PC-9 (cell line): Measurements from ENCODE around the gene IKBKE. TPM values are rescaled to one million over a fixed set of nuclear protein-coding genes. Genes with fewer than 3 reads are reported as not detected.

Experiments
- BruUV-seq: library from RNA; stranded (reverse); fragments of 400-500 nt; replicated peaks from 2 replicates; lab custom pipeline; 2021; lab: Mats Ljungman, UMichigan
- CTCF ChIA-PET: fragments of 300-600 bp; sonication (Branson Sonifier 250); formaldehyde crosslinking; loops from one replicate; lab custom pipeline; 2022; ENCODE audit warnings: antibody characterized with exemption; lab: Charles Lee
- POLR2A ChIA-PET: fragments of 300-600 bp; sonication (Branson Sonifier 250); formaldehyde crosslinking; loops from one replicate; lab custom pipeline; 2022; ENCODE audit warnings: antibody characterized with exemption; ENCODE audit not compliant: unreplicated experiment; lab: Charles Lee
- DNase-seq, 2 experiments: peaks; one replicate each; pipeline versions ENCODE4 v3.0.0 to v3.0.0-alpha.2; 2015 to 2022; ENCODE audit warnings: mixed read lengths in 1 of 2
- H2AFZ ChIP-seq: fragments of 200-600 bp; sonication (generic); 2 replicates; pipeline ENCODE4 v1.8.1; 2017; ENCODE audit warnings: antibody characterized with exemption
- H3F3A ChIP-seq: fragments of 200-600 bp; sonication (generic); 2 replicates; pipeline ENCODE4 v1.8.1; 2017; ENCODE audit warnings: antibody characterized with exemption, mild to moderate bottlenecking, low read depth; ENCODE audit not compliant: insufficient read depth
- H3K27ac ChIP-seq: fragments of 200-600 bp; sonication (generic); 2 replicates; pipeline ENCODE4 v1.6.1; 2016; ENCODE audit warnings: mixed run types
- H3K27me3 ChIP-seq: fragments of 200-600 bp; sonication (generic); 2 replicates; pipeline ENCODE4 v1.6.1; 2016; ENCODE audit warnings: low read depth, mixed run types; ENCODE audit not compliant: insufficient read depth
- H3K36me3 ChIP-seq: fragments of 200-600 bp; sonication (generic); 2 replicates; pipeline ENCODE4 v1.6.1; 2016; ENCODE audit warnings: low read depth, mixed run types
- H3K4me1 ChIP-seq: fragments of 200-600 bp; sonication (generic); replicated peaks from 2 replicates; pipeline ENCODE4 v1.6.1; 2016; ENCODE audit warnings: mixed run types; ENCODE audit not compliant: insufficient read depth
- H3K4me2 ChIP-seq: fragments of 200-600 bp; sonication (generic); 2 replicates; pipeline ENCODE4 v1.6.1; 2017; ENCODE audit warnings: mixed run types
- H3K4me3 ChIP-seq: fragments of 200-600 bp; sonication (generic); 2 replicates; pipeline ENCODE4 v1.6.1; 2016; ENCODE audit warnings: mixed run types
- H3K79me2 ChIP-seq: fragments of 200-600 bp; sonication (generic); 2 replicates; pipeline ENCODE4 v1.6.1; 2017; ENCODE audit warnings: low read depth, mixed run types
- H3K9me2 ChIP-seq: fragments of 200-600 bp; sonication (generic); 2 replicates; pipeline ENCODE4 v1.8.1; 2017; ENCODE audit warnings: mild to moderate bottlenecking; ENCODE audit not compliant: insufficient read depth
- H3K9me3 ChIP-seq: fragments of 200-600 bp; sonication (generic); 2 replicates; pipeline ENCODE4 v1.8.1; 2016; ENCODE audit warnings: low read depth; ENCODE audit not compliant: insufficient read depth
- H4K20me1 ChIP-seq: fragments of 200-600 bp; sonication (generic); 2 replicates; pipeline ENCODE4 v1.8.1; 2017; ENCODE audit not compliant: insufficient read depth
- CTCF ChIP-seq: fragments of 200-600 bp; sonication (generic); conservative IDR thresholded peaks from 2 replicates; pipeline ENCODE4 v1.6.1; 2017; ENCODE audit warnings: mixed run types, antibody characterized with exemption, mild to moderate bottlenecking, moderate library complexity
- EZH2 ChIP-seq: fragments of 200-600 bp; sonication (generic); IDR thresholded peaks from 2 replicates; pipeline ENCODE4 v1.8.0; 2017; ENCODE audit warnings: antibody characterized with exemption, low read depth
- intact Hi-C: fragments of 100-400 bp; cut with micrococcal nuclease; formaldehyde crosslinking; loops from one replicate; pipeline ENCODE4 v1.10.0; 2022; ENCODE audit not compliant: unreplicated experiment
- total RNA-seq: library from RNA; stranded (reverse); gene quantifications from 2 replicates; pipeline ENCODE4 v1.2.3, GENCODE V29; 2021

IKBKE gene
- total RNA-seq, 1 experiment from 2014 or later: 12.5 TPM

DNA sequence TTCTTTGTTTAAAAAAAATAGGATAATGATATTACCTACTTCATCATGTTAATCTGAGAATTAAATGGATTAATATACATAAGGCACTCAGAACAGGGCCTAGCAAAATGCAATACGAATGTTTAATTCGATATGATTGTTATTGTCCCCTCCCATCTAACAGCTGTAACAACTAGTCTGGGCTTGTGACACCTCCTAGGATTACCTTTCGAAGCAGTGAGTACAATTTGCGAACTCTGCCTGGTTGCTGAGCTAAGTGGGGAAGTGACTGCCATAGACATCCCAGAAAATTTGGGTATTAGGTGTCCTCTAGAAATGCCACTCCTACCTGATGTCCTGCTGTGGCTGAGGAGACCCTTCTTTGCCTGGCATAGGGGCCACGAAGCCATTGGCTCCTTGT is 40.1 kb downstream of the IKBKE start:
- Histone ChIP-seq H3F3A (peaks cover 38% of the 10 kb centered on the region), H3K9me2 (no peaks in the 10 kb centered on the region), H3K4me1 (peaks cover 66% of the 10 kb centered on the region), H3K79me2 (peaks cover 8% of the 10 kb centered on the region), H3K4me3 (no peak overlapping the region), H3K27me3 (no peaks in the 10 kb centered on the region), H3K4me2 (no peak overlapping the region), H3K36me3 (no peaks in the 10 kb centered on the region), H3K27ac (no peak overlapping the region), H2AFZ (no peak overlapping the region), H4K20me1 (no peaks in the 10 kb centered on the region), H3K9me3 (no peaks in the 10 kb centered on the region)
- BruUV-seq: no TSS peak
- POLR2A ChIA-PET: no interaction called here
- CTCF ChIA-PET: no interaction called here
- intact Hi-C loops: no loop called here
- DNase-seq: no peak
- TF ChIP-seq CTCF (no peak), EZH2 (no peak)

DNA sequence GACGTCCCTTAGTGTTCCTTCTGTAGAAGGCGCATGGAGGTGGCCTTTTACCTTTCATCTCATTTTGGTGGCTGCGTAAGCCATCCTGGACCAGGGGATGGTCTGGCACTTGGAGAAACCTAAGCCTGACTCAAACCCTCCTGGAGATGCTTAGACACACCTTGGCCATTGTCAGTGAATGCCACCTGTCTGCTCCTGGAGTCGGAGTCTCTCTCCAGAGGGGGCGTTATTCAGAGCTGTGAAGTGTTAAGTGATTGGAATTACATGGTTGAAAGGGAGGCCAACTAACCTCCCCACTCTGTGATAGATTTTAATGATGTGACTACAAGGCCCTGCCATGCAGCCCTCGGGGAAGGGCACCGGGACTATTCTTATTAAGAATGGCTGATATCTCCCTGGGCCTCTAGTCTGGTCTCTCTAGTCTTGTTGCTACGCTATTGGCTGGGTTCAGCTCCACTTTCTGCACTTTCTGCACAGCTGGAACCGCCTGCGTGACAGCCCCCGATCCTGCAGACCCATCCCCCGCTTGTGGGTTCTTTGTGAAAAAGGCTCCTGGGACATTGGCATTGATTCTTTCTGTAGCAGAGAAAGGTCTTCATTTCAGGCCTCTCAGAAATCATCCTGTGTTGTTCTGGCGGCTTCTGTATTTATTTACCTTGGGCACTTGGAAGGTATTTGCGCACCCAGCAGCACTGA is 41.2 kb downstream of the IKBKE start:
- peak overlapping the region; percentile 87 for H3K27ac ChIP-seq
- no peak for TF ChIP-seq CTCF
- TF ChIP-seq EZH2: no peak
- H4K20me1 ChIP-seq: no peaks in the 10 kb centered on the region
- DNase-seq: no peak
- peak overlapping the region; percentile 79; the same call in 1 of the 2 replicates for H3K4me2 ChIP-seq
- BruUV-seq: no TSS peak
- no peak overlapping the region for H3K4me3 ChIP-seq
- ChIA-PET POLR2A (no interaction called here), CTCF (no interaction called here)
- peaks cover 8% of the 10 kb centered on the region for H3K79me2 ChIP-seq
- intact Hi-C loops: loop anchor here (2.0 kb wide), 1 partner anchor 33 kb away; no protein-coding TSS in a partner anchor
- no peak overlapping the region for H2AFZ ChIP-seq
- H3K4me1 ChIP-seq: peaks cover 71% of the 10 kb centered on the region
- no peaks in the 10 kb centered on the region for H3K9me3 ChIP-seq
- H3F3A ChIP-seq: peaks cover 39% of the 10 kb centered on the region
- H3K36me3 ChIP-seq: no peaks in the 10 kb centered on the region
- no peaks in the 10 kb centered on the region for H3K9me2 ChIP-seq
- no peaks in the 10 kb centered on the region for H3K27me3 ChIP-seq

DNA sequence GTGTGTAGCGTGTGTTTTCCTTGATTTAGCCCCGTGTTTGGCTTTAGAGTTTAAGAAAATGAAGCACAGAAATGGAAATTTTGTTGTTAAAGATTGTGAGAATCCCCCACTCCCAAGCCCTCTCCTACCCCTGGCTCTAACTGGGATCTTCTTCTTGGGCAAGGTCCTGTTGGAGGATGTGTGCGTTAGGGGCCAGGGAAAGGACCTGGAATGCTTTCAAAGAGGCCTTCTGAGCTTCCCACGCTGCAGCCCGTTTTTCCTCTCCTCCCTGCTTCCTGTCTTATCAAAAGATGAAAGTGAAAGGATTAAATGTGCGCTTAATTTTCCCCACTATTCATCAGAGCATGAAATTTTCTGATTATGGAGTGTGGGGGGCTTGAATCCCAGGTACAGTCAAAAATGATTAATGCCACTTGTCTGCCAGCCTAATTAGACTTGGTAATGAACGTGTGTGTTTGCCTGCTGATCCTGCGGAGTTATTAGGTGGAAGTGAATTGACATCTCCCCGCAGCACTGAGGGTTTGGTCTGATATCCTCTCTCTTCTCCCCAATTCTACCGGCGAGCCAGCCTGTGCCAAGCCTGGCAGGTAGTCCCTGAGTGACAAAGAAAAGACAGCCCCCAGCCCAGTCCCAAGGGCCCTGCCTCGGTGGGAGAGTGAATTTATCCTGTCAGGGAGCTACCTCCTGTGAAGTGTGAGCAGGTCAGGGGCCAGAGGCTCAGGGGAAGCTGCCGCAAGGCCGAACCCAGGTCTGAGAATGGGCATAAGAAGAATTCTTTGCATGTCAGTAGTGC is 42.0 kb downstream of the IKBKE start:
- Histone ChIP-seq H4K20me1 (no peaks in the 10 kb centered on the region), H3K36me3 (no peaks in the 10 kb centered on the region), H3K4me2 (peak overlapping the region; percentile 79), H3K27ac (peak overlapping the region; percentile 87), H3K9me3 (no peaks in the 10 kb centered on the region), H3K79me2 (peaks cover 8% of the 10 kb centered on the region), H3K9me2 (no peaks in the 10 kb centered on the region), H3F3A (peaks cover 39% of the 10 kb centered on the region), H3K4me1 (peaks cover 71% of the 10 kb centered on the region), H3K27me3 (no peaks in the 10 kb centered on the region), H3K4me3 (no peak overlapping the region), H2AFZ (no peak overlapping the region)
- ChIA-PET POLR2A (interaction anchor here (0.6 kb wide), 1 partner anchor 14 kb away, joined by 3 read pairs; no protein-coding TSS in a partner anchor), CTCF (no interaction called here)
- 0 out of 2 replicates have a peak, but pooled peaks have one; percentile 11 for TF ChIP-seq CTCF
- TF ChIP-seq EZH2: no peak
- no peak for DNase-seq
- intact Hi-C loops: loop anchor here (2.0 kb wide), 1 partner anchor 33 kb away; no protein-coding TSS in a partner anchor
- no TSS peak for BruUV-seq
